ENCODE results near the gene PHLDB2.

The PHLDB2 gene

DNA sequence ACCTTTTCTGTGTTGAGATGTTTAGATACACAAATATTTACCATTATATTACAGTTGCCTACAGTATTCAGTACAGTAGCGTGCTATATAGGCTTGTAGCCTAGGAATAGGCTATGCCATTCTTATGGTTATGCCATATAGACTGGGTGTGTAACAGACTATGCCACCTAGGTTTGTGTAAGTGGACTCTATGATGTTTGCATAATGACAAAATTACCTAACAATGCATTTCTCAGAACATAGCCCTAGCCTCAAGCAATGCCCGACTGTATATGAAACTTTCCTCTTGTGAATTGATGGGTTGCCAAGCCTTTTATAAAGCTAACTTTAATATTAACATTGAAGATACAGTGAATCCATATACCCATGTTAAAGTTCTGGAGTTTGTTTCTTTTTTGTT lies 10.3 kb upstream of the PHLDB2 start:
- in situ Hi-C loops (cut with MboI; ENCODE audit: low sequenced_read_pairs) = no loop called here

DNA sequence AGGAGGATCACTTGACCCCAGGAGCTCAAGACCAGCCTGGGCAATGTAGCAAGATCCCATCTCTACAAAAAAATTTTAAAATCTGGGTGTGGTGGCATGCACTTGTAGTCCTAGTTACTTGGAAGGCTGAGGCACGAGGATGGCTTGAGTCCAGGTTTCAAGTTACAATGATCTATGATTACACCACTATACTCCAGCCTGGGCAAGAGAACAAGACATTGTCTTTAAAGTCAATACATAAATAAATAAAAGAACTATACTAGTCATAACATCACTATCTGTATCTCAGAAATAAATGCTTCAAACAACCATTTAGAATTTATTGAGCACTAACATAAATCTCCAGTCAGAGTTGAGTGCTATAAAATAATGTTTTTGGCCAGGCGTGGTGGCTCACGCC lies 8.5 kb upstream of the PHLDB2 start:
- in situ Hi-C loops (cut with MboI; ENCODE audit: low sequenced_read_pairs) = no loop called here

DNA sequence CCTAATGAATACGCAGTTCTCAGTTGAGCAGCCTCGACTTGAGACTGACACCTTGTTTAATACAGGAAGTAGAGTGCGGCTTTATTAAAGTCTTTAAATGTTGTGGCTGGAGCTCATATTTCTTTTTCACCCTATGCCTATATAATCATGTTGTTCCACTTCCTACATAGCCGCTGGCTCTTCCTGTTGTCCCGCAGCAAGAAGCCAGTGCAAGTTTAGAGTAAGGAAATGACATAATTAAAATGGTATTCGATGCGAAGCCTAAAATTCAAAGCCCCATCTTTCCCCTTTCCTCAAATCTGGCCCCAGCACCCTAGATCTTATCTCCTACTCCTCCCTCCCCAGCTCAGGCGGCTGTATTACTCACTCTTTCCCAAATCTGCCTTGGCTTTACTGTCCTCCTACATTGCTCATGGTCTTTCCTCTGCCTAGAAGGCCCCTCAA lies 7.5 kb upstream of the PHLDB2 start:
- in situ Hi-C loops (cut with MboI; ENCODE audit: low sequenced_read_pairs) = no loop called here

DNA sequence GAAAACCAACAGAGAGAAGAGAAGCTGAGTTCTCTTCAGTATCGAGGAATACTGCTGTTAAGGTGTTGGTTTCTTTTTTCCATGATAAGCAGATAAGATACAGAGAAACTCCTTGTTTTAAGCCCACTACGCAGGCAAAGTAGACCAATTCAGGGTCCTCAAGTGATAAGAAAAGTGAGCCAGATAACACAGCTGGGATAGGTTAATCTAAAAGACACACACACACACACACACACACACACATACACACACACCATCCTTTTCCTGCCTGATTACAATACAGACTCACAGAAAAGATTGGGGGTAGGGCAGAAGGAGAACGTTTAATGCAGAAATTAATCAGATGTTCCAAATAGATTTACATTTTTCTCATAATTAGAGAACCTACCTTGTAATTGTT lies 6.5 kb upstream of the PHLDB2 start:
- in situ Hi-C loops (cut with MboI; ENCODE audit: low sequenced_read_pairs) = no loop called here

DNA sequence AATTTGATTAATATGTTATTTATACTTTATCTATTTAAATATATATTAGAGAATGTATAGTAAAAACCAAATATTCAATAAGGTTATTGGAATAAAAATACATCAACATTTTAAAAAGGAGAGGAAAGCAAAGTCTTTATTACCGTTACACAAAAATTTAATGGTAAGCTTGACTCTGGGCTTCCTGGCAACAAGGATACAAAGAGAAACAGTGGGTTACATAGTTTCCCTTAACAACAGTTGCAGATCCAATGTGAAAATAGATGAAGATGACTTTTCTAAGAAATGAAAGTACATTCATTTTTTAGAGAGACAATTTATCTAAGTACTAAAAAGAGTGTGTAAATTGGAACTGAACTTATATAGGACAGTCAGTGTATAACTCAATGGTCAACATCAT lies 6.0 kb upstream of the PHLDB2 start:
- in situ Hi-C loops (cut with MboI; ENCODE audit: low sequenced_read_pairs) = no loop called here

DNA sequence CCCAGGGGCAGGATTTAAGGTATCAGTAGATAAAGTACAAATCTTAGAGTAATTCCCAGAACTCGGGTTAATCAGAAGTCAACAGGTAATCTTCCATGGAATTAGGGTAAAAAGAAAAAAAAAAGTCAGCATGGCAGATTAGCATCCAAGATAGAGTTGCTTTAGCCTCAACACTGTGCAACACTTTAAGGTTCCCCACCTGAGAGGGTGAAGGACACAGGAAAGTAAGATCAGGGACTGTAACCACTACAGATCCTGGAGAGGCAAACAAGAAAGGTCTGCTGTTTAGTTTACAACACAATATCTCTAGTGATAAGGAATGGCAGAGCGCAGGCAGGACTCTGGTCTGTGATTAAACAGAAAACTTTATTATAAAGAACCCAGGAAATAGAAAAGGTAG lies 4.1 kb upstream of the PHLDB2 start:
- in situ Hi-C loops (cut with MboI; ENCODE audit: low sequenced_read_pairs) = no loop called here

DNA sequence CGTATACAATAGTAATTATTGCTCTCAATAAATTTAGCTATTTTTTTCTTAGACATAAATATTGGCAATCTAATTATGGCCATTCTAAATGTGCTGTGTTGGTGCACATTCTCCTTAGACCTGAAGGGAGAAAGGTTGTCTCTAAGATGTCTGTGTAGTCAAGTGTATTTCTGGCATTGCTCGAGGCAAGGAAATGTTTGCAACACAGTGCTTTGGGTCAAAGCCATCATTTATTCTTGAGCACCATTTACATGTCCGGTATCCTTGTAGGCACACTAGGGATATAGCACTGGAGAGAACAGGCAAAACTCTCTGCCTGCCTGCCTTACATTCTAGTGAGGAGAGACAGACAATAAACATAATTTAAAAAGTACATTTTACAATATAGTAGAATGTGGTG lies 2.6 kb upstream of the PHLDB2 start:
- in situ Hi-C loops (cut with MboI; ENCODE audit: low sequenced_read_pairs) = no loop called here

DNA sequence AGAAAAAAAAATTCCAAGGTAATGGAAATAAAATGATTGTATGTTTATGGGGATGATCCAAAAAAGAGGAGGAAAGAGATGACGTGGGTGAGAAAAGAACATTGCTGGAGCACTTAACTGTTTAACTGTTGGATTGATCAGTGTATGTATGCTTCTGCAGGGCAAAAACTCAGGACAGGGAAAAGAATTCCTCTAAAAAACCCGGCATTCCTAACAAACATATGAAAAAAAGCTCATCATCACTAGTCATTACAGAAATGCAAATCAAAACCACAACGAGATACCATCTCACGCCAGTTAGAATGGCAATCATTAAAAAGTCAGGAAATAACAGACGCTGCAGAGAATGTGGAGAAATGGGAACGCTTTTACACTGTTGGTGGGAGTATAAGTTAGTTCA lies 1.6 kb upstream of the PHLDB2 start:
- in situ Hi-C loops (cut with MboI; ENCODE audit: low sequenced_read_pairs) = no loop called here

DNA sequence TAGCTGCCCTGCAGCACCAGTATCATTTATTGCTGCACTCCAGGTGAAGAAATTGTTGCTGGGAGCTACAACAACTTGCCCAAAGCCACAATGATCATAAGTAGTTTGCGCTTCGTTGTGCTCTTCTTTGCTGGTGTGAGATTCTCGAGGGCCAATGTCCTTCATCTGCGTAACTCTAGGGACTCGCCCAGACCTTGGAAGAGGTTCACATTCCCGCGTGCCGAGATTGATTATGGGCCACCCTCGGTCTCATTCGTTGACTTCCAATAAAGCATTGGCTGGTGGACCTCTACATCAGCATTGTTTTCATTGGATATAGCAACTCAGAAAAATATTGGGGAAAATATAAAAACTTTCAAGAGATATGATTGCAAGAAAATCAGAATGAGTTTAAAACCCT lies 423 bp upstream of the PHLDB2 start:
- in situ Hi-C loops (cut with MboI; ENCODE audit: low sequenced_read_pairs) = no loop called here

DNA sequence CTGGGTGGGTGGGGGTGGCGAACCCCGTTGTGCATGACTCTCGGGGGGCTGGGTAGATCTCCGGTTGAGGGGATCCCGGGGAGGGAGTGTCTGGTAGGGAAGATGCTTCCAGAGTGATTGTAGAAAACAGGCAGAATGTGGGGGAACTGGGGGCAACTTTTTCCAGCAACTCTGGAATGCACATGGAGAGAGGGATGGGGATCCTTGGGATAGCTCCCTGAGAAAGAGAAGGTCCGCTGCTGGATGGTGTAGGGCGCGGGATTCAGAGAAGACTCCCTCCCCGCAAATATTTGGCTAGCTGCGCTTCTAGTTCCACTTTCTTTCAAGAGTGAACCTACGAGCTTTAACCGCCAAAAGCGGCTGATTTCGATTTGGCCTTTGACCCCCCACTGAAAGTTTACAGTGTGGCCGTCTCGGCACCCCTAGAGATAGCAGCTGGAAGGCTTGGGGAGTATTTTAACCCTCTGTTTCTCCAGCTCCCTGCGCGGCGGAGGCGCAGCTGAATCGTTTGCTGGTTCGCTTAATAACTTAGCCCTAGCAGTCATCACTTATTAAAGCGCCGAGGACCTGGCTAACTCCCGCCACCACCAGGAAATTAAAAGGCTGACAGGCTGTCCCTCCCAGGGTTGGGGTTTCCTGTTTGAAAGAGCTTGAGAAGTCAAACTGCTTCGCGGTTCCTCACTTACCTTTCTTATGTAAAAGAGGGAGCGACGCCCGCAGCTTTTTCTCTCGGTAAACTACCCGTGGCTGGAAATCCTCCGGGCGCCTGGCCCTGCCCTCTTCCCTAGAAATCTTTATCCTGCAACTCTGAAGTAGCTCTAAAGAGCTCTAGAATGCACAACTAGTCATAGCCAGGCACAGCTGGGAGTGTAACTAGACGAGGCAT lies 1.2 kb downstream of the PHLDB2 start:
- in situ Hi-C loops (cut with MboI; ENCODE audit: low sequenced_read_pairs) = no loop called here

DNA sequence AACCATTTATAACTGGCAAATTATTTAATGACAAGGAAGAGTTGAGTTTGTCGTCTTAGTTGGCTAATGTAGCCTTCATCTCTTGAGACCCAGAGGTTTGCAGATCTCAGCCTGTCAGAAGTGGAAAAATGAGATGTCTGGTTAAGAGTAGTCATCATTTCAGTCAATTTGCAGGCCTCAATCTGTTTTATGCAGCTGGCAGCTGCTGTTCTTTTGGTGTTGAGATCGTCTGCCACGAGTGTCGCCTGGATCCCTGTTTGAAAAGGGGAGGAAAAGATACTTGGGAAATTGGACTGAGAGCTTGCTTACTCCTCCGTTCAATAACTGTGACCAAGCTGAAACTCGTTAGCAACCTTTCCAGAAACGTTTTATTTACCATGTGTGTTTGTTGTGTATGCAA lies 2.3 kb downstream of the PHLDB2 start:
- in situ Hi-C loops (cut with MboI; ENCODE audit: low sequenced_read_pairs) = no loop called here

DNA sequence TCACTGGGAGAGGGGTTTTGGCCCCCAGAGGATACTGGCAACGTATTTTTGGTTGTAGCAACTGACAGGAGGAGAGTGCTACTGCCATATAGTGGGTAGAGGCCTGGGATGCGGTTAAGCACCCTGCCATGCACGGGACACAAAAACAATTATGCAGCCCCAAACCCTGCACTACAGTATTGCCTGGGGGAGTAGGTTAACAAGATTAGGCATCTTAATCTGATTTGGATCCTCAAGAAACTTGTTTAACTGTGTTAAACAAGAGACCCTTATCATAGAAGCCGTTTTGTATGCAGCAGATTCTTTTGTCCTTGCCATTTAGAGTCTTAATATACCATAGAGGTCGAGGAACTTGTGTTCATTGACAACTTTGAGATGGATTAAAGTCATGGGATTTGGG lies 3.4 kb downstream of the PHLDB2 start:
- in situ Hi-C loops (cut with MboI; ENCODE audit: low sequenced_read_pairs) = no loop called here

DNA sequence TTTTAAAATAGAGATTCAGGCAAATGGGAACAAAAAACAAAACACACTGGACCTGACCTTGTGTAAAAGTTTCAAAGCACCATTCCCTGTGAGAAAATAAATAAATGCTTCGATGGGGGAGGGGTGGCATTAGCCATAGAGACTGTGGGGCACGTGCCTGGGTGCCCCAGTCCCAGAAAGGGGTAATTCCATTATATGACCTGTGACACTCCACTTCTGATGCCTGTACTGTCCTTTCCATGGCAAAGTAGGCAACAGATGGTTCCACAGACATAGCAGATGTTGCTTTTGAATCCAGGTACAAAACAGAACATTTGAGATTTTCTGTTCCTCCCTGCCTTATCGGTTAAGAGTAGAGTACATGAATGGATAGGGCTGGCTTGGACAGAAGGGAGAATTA lies 3.9 kb downstream of the PHLDB2 start:
- in situ Hi-C loops (cut with MboI; ENCODE audit: low sequenced_read_pairs) = no loop called here

DNA sequence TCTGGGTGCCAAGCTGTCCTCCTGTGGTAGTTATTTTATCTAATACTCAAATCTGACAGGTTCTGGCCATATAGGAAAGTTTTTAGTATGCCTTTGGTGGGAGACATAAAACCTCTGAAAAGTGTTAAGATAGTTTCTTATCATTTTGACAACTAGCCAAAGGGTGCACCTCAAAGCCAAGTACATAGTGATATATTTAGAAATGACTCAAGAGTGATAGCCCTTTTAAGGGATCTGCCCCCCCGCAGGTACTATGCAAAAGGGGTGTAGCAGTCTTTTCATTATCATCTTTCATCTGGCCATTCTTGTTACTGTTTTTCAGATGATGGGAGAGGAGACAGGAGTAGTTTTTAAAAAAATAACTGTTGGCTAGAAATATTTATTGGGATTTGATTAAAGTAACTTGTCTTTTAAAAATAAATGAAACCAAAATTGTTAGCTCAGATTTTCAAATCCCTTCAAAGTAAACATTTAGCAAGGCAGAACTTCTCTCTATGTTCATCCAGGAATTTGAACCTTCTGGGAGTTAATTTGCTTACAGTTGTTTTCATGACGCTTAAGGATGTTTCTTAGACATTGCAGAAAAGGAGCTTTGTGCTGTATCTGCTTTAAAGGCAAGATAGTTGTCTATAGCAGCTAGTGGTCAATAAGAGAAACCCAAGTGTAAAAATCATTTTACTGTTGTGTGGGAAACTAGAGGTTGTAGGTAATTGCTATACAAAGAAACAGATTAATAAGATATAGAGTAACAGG lies 5.1 kb downstream of the PHLDB2 start:
- in situ Hi-C loops (cut with MboI; ENCODE audit: low sequenced_read_pairs) = no loop called here

DNA sequence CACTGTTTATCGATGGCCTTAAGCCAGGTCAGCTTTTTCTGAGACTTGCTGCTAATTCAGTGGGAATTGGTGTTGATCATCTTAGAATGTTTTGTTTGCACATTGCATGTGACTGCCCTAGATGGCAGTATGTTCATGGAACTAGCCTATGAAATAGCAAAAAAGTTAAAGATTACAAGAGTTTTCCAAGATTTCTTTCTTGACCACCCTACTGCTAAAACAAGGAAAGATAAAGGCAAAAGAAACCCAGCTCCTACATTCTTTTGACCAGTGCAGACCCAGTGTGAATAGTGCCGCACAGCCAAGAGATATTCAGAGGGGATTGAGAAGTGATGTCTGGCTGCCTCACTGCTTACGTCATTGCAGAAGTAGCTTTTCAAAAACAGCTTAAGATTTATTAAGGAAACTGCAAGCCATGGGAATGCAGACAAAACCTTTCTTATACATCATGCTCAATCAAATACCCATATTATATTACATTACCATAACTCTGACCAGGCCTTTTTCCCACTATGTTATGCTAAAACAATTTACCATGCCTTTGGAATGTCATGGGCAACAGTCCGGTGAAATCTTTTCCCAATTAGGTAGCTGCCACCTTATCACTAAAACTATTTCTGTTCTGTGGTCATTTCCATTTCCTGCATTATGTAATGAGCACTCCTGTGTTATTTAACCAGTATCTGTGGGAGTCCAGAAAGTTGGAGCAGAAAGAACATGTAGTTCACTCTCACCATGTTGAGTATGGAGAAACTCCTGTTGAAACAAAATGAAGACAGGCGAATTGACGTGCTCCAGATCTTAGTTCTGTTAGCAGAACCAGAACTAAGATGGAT lies 6.0 kb downstream of the PHLDB2 start:
- in situ Hi-C loops (cut with MboI; ENCODE audit: low sequenced_read_pairs) = no loop called here

DNA sequence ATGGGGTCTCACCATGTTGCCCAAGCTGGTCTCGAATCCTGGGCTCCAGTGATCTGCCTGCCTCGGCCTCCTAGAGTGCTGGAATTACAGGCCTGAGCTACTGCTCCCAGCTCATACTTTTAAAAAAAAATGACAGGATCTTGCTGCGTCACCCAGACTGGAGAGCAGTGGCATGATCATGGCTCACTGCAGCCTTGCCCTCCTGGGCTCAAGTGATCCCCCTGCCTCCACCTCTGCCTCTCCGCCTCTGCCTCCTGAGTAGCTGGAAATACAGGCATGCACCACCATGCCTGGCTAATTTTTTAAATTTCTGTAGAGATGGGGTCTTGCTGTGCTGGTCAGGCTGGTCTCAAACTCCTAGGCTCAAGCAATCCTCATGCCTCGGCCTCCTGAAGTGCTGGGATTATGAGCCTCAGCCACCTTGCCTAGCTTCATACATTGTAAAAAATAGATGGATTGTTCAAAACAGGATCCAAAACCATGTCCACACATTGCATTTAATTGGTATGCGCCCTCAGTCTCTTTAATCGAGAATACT lies 8.9 kb downstream of the PHLDB2 start:
- in situ Hi-C loops (cut with MboI; ENCODE audit: low sequenced_read_pairs) = no loop called here

DNA sequence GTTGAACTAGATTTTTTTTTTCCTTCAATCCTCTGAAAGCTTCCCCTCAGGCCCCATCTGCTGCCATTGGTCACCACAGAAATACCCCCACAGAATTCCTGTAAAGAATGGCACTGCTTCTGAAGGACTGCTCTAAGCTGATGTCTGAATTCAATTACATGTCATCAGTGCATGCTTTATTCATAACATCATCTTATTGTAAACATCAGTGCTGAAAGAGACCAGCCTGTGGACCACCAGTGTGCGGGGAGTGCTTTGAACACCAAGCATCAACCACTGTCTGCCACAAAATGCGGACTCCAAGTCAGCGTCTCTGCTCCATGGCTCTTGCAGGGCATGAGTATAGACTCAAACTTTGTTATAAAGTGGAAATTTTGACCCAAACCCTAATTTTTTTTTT lies 11.6 kb downstream of the PHLDB2 start:
- in situ Hi-C loops (cut with MboI; ENCODE audit: low sequenced_read_pairs) = no loop called here

DNA sequence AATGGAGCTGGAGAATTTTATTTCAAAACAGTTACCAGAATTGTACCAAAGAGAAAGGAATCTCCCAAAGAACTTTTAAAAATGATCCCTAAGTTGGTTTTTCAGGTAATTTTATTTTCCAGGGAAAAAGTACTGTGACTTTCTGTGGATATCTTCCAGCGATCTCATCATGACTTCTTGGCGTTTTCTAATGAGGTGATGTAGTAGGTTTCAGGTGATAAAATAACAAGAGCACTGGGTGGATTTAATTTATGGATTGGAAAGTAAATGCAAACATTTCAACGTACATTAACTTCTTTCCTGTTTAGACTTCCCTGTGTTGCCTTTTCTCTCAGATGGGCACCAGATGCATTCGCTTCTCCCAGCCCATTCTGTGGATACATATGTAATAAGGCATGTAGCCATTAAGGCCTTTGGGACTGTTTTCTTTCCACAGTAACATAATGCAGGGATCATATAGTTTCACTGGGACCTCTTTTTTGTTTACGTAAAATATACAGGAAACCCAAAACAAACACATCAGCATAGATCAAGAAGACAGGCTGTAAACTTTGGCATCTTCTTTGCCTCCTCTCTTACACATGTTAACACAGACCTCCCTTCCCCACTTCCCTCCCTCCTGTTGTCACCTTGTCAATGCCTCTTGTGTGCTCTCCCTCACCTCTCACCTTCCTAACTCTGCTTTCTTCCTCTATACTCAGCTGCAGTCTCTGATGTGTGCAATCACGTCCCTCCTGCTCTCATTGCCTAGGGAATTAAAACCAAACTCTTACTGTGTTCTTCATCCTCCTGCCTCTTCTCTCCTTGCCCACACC lies 13.0 kb downstream of the PHLDB2 start:
- in situ Hi-C loops (cut with MboI; ENCODE audit: low sequenced_read_pairs) = no loop called here

DNA sequence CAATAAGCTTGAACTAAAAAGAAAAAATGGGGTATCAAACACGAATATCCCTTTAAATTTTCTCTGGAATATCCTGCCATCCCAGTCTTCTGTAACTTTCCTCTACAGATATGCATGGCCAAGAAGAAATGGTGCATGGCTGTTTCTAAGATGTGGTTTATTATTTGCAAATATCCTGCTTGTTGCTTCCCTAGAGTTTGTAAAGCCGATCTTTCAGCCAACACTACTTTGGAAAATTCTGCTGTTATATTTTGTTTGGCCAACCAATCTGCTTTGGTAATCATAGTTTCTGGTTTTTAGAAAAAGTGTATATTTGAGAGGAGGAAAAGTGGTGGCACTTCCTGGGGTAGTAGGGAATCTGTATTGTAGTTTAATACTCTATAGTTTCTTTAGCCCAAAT lies 13.9 kb downstream of the PHLDB2 start:
- in situ Hi-C loops (cut with MboI; ENCODE audit: low sequenced_read_pairs) = no loop called here

DNA sequence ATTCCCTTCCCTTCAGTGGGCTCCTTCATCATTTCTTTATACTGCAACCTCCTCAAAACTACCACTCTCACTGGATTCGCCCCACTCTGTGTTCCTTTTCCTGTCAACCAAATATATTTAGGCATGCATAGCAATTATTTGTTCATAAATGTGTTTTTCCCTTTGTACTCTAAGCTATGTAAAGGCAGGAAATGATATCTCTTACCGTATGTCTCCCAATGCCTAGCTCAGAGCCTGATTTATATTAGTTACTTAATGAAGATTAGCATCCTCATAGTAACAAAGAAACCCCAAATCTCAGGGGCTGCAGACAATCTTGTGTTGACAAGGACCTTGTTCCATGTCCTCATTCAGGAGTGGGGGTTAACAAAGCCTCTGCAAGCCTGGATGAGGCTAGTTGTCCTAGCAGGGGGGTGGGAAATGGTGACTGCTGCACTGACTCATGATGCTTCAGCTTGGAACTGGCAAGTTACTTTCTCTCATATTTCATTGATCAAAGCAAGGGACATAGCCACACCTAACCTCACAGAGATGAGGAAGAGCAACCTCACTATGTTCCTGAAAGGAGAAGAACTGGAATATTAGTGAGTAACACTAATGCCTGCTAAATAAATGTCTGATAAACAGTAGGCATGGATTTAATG lies 15.2 kb downstream of the PHLDB2 start:
- in situ Hi-C loops (cut with MboI; ENCODE audit: low sequenced_read_pairs) = no loop called here
